HG02870 (cell line): Measurements from ENCODE around the gene LGR6.
A peak's percentile ranks its signal among the peaks of the same experiment; 100 is the strongest.
"Not testable (repeated sequence)": the region's sequence is repeated elsewhere in the genome, so short reads cannot be mapped to it uniquely, and the experiment has no call there.

Source experiments
- ATAC-seq: cut with Tn5 transposase; IDR thresholded peaks from one replicate; pipeline ENCODE4 v1.9.1; 2021; ENCODE audit warnings: mild to moderate bottlenecking, moderate library complexity; ENCODE audit not compliant: unreplicated experiment

Gene LGR6

GRCh38 chr1:202176949-202177927 is 16.4 kb upstream of the LGR6 start:
- ATAC-seq: no peak

DNA sequence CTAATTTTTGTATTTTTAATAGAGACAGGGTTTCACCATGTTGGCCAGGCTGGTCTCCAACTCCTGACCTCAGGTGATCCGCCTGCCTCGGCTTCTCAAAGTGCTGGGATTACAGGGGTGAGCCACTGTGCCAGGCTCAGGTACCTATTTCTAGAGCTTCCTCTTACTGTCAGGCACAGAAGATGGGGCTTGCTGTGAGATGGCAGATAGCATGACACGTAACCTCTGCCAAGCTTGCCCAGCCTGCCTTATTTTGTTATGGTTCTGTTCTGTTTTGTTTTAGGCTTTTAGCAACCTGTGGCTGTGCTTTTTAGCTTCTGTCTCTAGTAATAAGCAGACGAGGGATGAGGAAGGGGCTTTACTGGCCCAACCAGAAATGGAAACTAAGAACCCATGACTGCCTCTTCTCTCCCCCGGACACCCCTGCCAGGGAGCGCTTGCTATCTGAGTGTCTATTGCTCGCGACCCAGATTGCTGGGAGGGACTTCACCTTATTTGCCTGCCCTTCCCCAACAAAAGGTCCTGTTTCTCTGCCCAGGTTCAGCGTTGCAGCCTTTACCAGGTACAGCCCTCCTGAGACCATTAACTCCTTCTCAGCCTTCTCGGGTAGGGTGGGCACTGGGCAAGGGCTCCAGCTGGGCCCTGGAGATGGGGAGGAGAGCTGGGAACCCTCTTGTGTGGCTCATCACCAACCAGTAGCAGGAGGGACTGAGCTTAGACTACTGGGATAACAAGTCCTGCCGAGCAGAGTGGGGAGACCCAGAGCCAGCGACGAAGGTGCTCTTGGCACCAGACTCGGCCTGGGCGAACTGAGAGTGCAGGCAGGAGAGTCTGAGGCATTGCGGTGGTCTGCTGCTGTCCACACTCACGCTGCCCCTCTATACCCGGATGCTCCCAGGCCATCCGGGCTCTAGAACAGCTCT is 13.5 kb upstream of the LGR6 start:
- ATAC-seq: peak; percentile 60

- ATAC-seq: not testable (repeated sequence)
These were observed 12.9 kb upstream of the LGR6 start for GRCh38 chr1:202180751-202181139.

DNA sequence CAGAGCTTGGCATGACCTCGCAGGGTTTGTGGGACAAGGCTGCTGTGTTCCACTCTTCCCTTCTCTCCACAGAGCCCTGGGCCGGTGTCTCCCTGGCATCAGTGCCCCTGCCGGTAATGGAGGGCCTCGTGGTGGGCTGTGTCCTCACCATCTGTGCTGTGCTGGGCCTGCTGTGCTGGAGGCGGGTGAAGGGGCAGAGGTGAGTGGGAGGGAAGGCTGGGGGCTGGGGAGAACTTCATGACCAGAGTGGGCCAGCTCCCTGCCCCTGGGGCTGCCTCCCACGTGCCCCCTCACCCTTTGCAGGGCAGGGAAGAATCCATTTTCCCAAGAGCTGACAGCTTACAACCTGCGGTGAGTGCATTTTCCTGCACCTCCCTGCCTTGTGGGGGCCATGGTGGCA is 12.0 kb upstream of the LGR6 start:
- no peak for ATAC-seq

- no peak for ATAC-seq
These were observed 11.3 kb upstream of the LGR6 start for GRCh38 chr1:202182040-202182877.

DNA sequence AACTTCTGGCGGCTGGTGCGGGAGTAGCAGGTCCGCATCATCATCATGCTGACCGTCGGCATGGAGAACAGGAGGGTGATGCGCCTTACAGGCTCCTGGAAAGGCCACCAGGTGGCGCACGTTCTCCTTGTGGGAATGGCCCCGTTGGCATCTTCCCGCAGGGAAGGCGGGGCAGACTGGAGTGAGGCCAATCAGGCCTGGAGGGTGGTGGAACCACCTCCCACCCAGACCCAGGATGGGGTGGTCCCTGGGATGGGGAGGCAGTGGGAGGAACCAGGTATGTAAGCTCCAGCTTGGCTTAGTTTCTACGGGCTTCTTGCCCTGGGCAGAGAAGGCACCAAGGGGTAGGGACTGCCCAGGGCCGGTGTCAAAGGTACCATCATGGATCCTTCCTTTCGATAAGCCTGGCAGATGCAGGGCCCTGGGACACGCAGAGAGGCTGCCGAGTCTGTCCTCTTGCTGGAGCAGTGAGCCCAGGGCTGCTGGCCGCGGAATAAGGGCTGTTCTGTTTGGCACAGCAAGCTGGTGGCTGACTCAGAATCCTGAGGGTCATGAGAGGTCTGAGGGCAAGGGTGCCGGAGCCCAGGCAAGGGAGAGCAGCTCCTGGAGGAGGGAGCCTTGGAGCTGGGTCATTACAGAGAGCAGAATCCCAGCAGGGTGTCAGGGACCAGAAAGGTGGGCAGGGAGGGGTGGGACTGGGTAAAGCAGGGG is 8.7 kb upstream of the LGR6 start:
- ATAC-seq: no peak

GRCh38 chr1:202186327-202186726 is 7.3 kb upstream of the LGR6 start:
- no peak for ATAC-seq

DNA sequence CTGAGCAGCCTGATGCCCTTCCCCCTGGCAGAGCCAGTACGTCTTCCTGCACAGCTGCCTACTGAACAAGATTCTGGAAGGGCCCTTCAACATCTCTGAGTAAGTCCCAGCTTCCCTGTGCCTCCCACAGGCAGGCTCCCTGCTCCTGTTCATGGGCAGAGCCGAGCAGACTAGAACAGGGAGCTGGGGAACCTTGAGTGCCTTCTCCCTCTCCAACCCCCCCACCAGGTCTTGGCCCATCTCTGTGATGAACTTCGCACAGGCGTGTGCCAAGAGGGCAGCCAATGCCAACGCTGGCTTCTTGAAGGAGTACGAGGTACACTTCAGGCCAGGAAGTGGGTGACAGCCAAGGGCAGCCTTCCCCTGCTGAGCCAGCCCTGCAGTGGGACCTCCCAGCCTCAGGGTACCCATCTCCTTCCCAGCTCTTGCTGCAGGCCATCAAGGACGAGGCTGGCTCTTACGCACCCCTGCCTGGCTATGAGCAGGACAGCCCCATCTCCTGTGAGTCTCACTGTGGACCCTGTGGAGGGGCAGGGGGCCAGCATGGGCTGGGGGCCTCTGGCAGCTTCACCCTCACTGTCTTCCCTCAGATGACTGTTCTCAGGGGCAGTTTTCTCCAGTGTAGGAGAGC is 6.4 kb upstream of the LGR6 start:
- ATAC-seq: no peak

GRCh38 chr1:202187697-202188407 is 5.7 kb upstream of the LGR6 start:
- ATAC-seq: no peak

GRCh38 chr1:202189001-202189790 is 4.4 kb upstream of the LGR6 start:
- no peak for ATAC-seq

DNA sequence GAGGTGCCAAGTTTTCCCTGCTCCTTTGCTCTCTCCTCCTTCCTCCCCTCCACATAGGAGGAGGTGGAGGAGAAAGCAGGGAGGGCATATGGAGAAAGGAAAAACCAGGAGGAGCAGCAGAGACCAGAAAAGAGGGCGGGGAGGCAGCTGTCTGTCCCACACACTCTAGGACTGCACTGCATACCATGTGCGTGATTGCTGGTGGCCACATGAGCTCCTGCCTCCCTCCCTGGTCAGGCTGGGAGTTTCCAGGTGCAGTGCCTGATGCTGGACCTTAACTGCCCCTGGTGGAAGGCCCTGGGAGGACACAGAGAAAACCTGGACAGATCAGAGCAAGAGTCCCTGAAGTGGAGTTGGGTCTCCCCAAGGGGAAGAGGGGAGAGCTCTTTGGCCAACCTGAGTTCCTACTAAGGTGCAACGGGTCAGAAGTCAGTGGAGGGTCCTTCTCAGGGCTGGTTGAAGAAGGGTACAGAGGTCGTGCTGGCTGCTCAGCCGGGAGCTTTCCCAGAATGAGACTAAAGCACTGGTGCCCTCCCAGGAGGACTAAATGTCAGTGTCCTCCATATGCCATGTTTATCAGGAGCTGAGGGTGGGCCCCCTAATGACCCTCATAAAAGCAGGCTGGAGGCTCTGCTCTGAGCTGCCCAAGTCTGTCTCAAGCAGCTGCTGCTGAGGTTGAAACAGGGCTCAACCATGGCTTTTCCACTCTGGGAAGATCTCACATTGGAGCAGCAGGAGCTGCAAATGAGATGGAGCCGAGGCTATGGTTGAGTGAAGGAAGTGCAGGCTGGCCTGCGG is 3.5 kb upstream of the LGR6 start:
- no peak for ATAC-seq

- not testable (repeated sequence) for ATAC-seq
These were observed 2.2 kb upstream of the LGR6 start for GRCh38 chr1:202191391-202191790.

- ATAC-seq: no peak
These were observed 607 bp upstream of the LGR6 start for GRCh38 chr1:202192770-202193613.

DNA sequence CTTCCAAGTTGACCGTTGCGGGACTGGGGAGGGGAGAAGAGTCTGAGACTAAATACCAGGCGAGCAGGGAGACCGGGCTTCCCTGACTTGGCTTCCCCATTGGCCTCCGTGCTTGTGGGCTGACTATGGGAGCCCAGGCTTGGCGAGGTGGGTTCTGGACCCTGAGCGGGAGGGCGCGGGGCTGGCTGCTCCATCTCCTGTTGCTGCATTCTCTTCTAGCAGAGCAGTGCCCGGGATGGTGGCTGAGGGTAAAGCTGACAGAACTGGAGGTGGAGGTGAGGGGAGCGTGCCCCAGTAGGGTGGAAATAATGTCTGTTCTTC is 689 bp downstream of the LGR6 start:
- no peak for ATAC-seq

DNA sequence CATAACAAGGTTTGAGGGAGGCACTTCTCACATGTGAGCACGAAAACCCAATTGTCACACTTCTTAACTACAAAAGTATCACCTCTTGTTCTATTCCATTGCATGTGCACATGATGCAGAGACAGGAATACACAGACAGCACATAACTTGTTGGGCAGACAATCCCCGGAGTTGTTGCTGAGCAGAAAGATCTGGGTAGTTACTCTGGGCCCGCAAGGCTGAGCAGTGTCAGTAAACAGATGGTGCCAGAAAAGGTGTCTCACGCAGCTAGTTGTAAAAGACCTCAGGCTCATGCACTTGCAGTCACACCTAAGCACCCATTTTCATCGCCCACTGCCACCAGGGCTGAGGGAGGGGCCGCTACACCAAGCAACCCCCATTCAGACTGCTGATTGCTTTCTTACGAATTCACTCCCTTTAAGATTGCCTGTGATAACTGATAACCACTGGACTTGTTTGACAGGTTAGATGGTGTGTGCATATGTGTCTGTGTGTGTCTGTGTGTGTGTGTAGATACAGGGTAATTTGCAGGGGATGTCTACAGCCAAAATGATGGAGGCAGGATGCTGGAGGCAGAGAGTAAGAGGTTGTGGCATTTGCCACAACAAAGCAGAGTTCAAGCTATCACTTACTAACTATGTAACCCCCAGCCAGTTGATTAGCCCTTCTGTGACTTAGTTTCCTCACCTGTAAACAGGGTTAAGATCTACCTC is 4.2 kb downstream of the LGR6 start:
- no peak for ATAC-seq

DNA sequence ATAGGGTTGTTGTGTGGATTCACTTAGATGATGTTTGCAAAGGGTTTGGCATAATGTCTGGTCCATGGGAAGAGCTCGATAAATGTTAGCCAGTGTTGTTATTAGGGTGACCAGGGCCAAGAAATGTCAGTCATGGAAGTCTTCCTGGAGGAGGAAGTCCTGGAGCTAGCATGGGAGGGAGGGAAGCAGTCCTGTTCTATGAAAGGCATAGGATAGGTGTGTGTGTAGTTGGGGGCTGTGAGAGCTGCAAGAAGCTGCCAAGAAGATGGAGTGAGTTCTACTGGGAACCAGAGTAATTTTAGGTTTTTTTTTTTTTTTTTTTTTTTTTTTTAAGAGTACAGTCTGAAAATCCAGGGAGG is 4.7 kb downstream of the LGR6 start:
- no peak for ATAC-seq
